ENCODE data around the gene MOV10. TPM values are rescaled to one million over a fixed set of nuclear protein-coding genes. Genes with fewer than 3 reads are reported as not detected.

MOV10 gene
- total and polyA plus RNA-seq, 5 donors from 2014 or later = 26.1 to 94.2 (median 29.8) TPM

Other genes starting within 250 kb of the MOV10 start
- gene WNT2B, start 165.7 kb upstream of the MOV10 start, total RNA-seq = 1.2 TPM
- gene WNT2B, start 165.7 kb upstream of the MOV10 start, polyA plus RNA-seq = under 1 TPM in 3 of 4 donors, not detected in 1; 0.01 to 0.38 (median 0.24) TPM
- gene ST7L, start 55.5 kb upstream of the MOV10 start, total RNA-seq = 36.8 TPM
- 10 to 100 TPM in 3 of 4 donors, 1 to 10 TPM in 1; 7.7 to 15.4 (median 14.0) TPM for gene ST7L, start 55.5 kb upstream of the MOV10 start, polyA plus RNA-seq
- gene CAPZA1, start 54.8 kb upstream of the MOV10 start, total RNA-seq = 244 TPM
- gene CAPZA1, start 54.8 kb upstream of the MOV10 start, polyA plus RNA-seq = 100 to 1,000 TPM; 248 to 281 (median 260) TPM
- 17.4 TPM for gene RHOC, start 32.5 kb downstream of the MOV10 start, total RNA-seq
- 10 to 100 TPM; 20.1 to 34.1 (median 28.9) TPM for gene RHOC, start 32.5 kb downstream of the MOV10 start, polyA plus RNA-seq
- gene PPM1J, start 40.7 kb downstream of the MOV10 start, total RNA-seq = not detected
- gene PPM1J, start 40.7 kb downstream of the MOV10 start, polyA plus RNA-seq = not detected

Measured in CD4-positive, CD25-positive, alpha-beta regulatory T cell (primary cell).